GM18951 (cell line): ENCODE results near the gene POLR1A.

Experiments
- POLR2A ChIP-seq: IDR thresholded peaks from 4 replicates; pipeline ENCODE4 v1.6.1; 2011; ENCODE audit warnings: mild to moderate bottlenecking; ENCODE audit not compliant: insufficient read length, insufficient read depth; ENCODE audit errors: extremely low read depth
- in situ Hi-C: fragments of 300-500 bp; cut with MboI; formaldehyde crosslinking; loops from one replicate; pipeline ENCODE4 v1.12.0; 2022; ENCODE audit warnings: low sequenced_read_pairs, mixed read lengths, inconsistent platforms; ENCODE audit not compliant: unreplicated experiment

The POLR1A gene

DNA sequence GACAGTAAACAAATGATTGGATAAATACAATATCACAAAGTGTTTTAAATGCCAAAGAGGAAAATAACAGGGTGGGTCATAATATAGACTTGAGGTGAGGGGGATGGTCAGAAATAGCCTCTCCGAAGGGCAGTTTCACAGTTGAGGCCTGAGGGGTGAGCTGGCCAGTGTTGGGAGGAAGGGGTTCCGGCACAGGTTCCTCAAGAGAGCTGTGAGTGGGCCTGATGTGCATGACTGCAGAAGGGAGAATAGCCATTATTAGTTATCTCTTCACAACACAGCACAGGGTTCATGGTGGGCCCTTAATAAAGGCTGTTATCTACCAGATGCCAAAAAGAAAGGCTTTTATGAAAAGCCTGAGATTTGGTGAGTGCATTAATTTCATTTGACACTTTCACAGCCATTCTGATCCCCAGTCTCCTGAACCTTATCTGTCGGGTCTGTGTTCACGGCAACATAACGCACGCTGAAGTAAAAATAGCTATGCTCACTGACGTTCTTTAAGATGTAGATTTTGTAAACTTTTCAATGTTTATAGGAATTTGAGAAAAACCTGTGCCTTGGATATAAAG is 39.6 kb downstream of the POLR1A start:
- no peak for TF ChIP-seq POLR2A
- in situ Hi-C loops: no loop called here

DNA sequence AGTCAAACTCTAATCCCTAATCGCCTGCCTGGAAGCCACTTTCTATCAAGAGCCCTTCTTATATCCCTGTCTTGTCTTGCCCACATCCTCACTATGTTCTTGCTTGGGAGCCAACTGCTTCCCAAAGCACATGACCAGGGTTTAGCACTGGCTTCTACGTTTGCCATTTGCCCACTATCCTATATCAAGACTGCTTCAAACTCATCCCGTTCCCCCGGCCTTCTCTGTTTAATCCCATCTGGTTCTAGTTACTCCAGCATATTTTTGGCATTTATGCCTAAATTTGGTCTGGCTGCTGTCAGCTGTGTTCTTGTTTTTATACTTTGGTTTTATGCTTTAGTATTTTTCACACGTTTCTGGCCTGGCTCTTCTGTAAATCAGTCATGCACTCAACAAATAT is 40.2 kb downstream of the POLR1A start:
- in situ Hi-C loops: no loop called here
- no peak for TF ChIP-seq POLR2A

DNA sequence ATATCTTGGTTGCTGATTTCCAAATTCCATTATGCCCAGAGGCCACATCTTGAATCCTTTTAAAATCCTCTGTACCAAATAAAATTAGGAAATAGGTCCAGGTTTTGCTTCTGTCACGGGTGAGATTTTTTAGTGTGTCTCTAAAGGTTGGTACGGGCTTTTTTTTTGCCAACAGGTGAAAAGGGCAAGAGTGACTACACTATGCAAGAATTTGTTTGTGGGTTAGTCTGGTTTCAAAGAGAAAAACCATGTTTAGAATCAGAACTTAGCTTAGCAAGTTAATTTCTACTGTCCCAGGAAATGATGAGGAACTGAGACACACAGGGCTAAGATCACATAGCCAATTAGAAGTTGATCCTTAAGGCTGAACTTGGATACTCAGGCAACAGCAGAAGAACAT is 41.7 kb downstream of the POLR1A start:
- TF ChIP-seq POLR2A: no peak
- in situ Hi-C loops: no loop called here

DNA sequence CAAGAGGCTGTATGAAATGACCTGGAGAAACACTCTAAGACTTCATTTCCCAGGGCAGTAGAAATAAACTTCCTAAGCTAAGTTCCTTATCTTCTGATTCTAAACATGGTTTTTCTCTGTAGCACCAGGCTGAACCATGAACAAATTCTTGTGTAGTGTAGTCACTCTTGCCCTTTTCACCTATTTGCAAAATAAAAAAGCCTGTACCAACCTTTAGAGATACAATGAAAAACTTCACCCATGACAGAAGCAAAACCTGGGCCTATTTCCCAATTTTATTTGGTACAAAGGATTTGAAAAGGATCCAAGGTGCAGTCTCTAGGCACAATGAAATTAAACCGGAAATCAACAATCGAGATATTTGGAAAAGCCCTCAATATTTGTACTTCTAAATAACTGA is 43.6 kb downstream of the POLR1A start:
- in situ Hi-C loops: no loop called here
- no peak for TF ChIP-seq POLR2A

DNA sequence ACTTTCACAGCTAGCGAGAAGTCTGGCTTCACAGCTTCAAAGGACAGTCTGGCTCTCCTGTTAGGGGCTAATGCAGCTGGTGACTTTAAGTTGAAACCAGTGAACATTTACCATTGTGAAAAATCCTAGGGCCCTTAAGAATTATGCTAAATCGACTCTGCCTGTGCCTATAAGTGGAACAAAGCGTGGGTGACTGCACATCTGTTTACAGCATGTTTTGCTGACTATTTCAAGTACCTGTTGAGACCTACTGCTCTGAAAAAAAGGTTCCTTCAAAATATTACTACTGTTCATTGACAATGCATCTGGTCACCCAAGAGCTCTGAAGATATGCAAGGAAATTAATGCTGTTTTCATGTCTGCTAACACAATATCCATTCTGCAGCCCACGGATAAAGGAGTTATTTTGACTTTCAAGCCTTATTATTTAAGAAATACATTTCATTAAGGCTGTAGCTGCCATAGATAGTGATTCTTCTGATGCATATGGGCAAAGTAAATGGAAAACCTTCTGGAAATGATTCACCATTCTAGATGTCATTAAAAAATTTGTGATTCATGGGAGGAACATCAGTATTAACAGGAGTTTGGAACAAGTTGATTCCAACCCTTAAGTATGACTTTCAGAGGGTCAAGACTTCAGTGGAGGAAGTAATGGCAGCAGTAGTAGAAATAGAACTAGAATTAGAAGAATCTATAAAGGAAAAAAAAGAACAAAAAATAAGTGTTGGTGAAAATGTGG is 48.9 kb downstream of the POLR1A start:
- in situ Hi-C loops: no loop called here
- no peak for TF ChIP-seq POLR2A

DNA sequence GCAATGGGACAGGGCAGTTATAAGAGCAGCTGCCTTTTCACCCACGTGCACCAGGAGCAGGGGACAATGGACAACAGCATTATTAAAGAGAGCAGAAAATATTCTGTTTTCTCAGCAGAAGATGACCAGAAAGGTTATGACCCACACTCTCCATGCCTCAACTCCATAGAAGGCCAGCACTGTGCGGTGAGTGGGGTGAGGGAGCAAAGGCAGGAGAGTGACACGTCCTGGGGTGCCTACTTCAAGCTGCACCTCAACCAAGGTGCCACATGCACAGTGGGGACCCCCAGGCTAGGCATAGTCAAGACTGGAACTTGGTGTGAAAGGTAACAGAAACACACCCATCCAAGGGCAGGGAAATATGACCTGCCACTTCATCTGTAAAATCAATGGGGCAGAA is 50.4 kb downstream of the POLR1A start:
- TF ChIP-seq POLR2A: no peak
- in situ Hi-C loops: no loop called here

DNA sequence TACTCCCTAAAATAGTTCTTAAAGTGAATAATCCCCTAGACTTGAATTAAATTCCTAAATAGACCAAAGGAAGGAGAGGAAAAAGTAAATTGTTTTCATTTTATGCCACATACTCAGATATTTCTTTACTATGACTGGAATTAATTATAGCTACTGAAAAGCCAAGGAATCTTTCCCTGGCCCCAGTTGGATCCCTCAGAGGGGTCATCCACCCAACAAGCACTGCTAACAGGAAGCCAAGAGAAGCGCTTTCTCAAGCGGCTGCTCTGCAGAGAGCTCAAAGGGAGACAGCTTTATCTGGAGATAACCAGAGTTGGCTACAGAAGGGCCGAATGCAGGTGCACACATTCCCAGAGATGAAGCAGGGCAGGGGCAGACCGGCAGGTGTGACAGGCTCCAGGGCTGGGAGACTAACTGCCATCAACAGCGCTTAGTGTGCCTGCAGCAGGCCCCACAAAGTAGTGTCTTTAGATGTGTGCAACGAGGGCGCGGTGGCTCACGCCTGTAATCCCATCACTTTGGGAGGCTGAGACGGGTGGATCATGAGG is 51.1 kb downstream of the POLR1A start:
- no peak for TF ChIP-seq POLR2A
- in situ Hi-C loops: no loop called here

DNA sequence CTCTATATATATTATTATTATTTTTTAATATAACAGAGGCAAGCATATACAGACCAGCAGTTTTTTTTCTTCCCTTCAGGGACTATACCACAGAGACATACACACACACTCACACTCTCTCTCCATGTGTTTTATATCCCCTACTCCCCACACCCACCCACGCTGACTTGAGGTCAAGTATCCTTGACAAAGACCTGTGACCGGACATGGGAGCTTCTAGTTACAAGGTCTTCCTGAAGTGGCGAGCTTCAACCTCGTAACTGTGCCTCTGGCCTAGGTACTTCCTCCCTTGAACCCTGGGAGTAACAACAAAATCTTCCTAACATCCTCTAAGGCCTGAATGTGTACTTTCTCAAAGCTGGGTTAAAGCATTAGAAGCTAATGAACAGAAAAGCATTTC is 52.5 kb downstream of the POLR1A start:
- TF ChIP-seq POLR2A: no peak
- in situ Hi-C loops: no loop called here

DNA sequence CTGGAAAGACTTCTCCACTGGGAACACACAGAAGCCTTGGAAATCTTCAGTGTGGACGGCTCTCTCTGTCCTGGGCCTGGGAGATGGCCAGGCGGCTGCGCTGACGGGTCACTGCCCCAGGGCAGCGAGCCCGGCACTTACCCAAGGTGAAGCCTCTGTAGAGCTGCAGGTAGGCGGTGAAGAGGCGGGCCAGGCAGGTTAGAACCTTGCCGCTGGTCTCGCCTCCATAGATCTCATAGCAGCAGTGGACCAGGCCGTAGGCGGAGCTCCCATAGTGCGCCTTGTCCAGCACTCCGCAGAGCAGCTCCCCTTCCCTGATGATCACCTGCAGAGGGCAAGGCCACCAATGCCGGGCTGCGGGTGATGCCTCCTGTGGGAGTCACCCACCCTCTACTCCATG is 53.0 kb downstream of the POLR1A start:
- in situ Hi-C loops: no loop called here
- no peak for TF ChIP-seq POLR2A

DNA sequence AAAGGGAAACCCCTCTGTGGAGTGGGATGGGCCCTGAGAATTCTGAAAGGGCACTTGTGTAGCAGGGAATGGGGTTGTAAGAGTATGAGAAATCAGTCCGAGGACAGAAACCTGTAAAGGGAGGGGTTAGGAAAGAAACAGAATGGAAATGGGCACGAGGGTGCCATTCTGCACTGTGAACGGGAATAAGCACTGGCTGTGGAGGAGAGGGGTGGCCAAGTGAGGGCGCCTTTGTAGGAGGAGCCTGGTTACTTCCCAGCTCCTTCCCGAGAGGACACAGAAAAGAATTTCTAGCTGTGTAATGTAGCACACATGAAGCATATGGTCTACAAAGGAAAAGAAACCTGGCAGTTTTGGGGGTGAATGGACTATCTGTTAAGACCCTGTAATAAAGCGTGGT is 53.4 kb downstream of the POLR1A start:
- TF ChIP-seq POLR2A: no peak
- in situ Hi-C loops: no loop called here

DNA sequence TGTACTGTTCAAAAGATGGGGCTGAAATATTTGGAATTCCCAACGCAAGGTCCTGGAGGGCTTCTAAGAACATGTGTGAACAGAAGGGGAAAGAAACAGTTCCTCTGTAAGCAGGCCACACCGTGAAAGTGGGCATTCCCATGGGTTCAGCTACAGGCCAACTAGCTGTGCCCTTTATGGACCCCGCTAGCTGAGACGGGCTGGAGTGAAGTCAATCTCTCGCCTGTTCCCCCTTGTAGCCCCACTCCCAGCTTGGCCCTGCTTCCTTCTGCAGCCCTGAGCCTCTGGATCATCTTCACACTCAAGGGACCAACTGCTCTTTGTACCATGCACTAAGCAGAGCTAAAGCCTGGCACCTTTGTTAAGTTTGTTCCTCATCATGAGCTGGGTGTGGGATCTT is 55.4 kb downstream of the POLR1A start:
- no peak for TF ChIP-seq POLR2A
- in situ Hi-C loops: no loop called here

DNA sequence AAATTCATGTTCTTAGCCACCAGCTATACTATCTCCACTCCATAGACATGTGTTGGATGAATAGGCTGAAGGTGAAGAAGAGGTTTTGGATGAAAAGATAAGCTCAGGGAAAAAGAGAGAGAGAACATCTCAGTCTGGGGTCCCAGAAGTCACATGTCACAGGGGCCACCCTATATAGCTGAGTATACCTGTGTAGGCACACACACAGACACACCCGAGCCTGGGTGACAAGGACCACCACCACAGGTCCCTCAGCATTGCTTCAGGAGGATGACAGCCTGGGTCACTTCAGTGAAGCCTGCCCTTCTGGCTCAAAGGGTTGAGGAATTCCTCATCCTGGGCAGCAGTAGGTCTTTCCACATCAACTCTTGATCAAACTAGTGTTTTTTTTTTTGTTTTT is 56.2 kb downstream of the POLR1A start:
- in situ Hi-C loops: no loop called here
- TF ChIP-seq POLR2A: no peak

DNA sequence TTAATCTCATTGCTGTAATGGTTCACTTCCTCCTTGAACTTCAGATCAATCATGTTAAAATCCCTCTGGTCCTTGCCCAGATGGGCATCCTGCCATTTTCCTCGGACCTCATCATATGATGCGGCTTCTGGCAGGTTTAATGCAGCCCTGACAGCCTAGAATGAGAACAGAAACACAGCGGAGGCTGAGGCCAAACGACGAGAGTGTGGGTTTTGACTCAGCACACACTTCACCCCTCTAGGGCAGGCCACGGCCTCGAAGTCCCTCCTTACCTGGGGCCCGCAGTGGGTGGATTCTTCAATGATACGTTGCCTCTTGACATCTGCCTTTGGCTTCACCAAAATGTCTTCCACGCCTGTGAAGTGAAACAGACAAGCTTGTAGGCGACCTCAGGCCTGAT is 56.8 kb downstream of the POLR1A start:
- in situ Hi-C loops: no loop called here
- TF ChIP-seq POLR2A: no peak

DNA sequence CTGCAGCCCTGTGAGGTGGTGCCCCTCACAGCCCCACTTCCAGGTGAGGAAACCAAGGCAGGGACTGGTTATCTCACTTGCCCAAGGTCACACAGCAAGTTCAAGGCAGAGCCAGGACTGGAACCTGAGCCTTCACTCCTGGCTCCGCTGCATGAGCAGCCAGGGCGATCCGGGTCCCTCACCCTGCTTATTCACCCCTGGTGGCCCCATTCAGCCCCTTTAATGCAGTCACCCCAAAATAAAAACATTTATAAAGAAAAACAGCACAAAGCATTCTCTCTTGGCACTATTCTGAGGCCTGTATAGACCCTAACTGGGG is 57.3 kb downstream of the POLR1A start:
- TF ChIP-seq POLR2A: no peak
- in situ Hi-C loops: no loop called here
